PC-3 (cell line): ENCODE results near the gene FANK1.

Experiments used
- CTCF ChIP-seq: fragments of 300-600 bp; sonication (generic); conservative IDR thresholded peaks from 2 replicates; pipeline ENCODE4 v1.5.1; 2017; ENCODE audit warnings: antibody characterized with exemption, low read depth, mild to moderate bottlenecking, low read length
- EZH2 ChIP-seq: fragments of 300-600 bp; sonication (generic); IDR thresholded peaks from one replicate; pipeline ENCODE4 v1.6.1; 2017; ENCODE audit warnings: antibody characterized with exemption, mild to moderate bottlenecking, low read length; ENCODE audit not compliant: unreplicated experiment
- EZH2phosphoT487 ChIP-seq: fragments of 300-600 bp; sonication (generic); IDR thresholded peaks from 2 replicates; pipeline ENCODE4 v1.6.1; 2018; ENCODE audit warnings: mild to moderate bottlenecking, antibody characterized with exemption, low read length, borderline replicate concordance

GRCh38 chr10:125886914-125887512 lies 9.4 kb upstream of the FANK1 start:
- TF ChIP-seq CTCF (no peak), EZH2phosphoT487 (no peak), EZH2 (no peak)
